HG03378 (cell line): Measurements from ENCODE around the gene STON2.

Source experiments
- ATAC-seq: cut with Tn5 transposase; IDR thresholded peaks from one replicate; pipeline ENCODE4 v1.9.1; 2021; ENCODE audit warnings: mild to moderate bottlenecking, moderate library complexity; ENCODE audit not compliant: unreplicated experiment

Gene STON2

DNA sequence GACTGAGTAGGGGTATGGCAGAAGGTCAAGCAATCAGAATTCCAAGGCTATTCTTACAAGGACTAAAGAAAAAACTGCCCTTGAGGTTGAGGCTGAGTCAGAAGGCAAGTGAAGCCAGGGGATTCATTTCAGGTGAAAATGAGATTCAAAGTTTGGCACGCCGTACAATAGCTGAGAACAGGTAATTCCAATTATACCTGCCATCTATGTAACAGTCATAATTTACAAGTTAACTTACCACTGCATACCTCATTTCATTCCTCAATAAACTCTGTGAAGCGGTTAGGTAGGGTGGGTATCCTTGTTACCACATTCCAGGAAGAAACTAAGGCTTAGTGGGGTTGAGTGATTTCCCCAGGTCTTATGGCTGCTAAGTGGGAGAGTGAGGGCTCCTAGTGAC, 64.1 kb downstream of the STON2 start:
- no peak for ATAC-seq

DNA sequence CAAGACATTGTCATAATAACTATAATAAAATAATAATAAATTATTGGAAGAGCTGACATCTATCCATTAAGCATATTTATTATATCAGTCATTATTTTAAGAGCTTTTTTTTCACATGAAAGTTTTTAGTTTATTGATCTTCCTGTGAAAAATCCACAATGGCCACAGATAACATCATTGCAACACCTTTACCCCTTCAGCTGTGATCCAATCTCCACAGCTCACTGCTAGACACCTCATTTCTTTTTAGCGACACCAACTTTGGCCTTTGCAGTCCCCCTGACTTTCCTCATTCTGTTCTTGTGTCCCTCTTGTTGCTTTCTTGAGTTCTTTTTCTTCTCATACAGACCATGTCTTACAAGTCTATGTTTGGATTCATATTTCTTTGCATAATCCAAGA, 67.4 kb downstream of the STON2 start:
- no peak for ATAC-seq

DNA sequence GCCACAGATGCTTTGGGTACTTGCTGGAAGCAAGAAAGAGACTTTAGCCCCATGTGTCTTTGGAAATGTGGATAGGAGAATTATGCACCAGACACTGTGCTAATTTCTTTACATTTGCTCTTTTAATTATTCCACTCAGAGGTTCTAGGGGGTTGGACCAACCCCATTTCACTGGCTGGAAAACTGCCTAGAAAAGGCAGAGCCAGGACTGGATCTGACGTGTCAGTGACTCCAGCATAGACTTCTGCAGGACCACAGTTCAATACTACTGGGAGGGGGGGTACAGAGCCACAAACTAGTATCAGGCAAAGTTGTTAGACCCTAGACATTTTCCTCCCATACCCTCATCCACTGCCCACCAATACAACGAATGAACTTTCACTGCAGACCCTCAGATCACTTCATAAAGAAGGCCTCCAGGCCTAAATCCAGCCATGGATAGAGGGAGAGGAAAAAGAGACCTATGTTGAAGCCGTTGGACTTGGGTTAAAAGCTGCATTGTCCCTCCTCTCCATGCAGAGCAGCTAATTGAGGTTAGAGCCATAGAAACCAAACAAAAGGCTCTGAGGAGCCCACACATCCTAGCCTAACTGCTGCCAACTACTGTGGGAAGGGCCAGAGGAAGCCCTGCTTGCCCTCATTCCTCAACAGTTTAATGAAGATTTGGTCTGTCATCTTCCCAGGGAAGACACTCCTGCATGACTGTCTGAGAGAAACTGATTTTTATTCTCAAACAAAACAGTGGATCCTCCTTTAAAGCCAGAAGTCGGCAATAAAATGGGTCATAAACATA, 68.7 kb downstream of the STON2 start:
- ATAC-seq, result no peak

DNA sequence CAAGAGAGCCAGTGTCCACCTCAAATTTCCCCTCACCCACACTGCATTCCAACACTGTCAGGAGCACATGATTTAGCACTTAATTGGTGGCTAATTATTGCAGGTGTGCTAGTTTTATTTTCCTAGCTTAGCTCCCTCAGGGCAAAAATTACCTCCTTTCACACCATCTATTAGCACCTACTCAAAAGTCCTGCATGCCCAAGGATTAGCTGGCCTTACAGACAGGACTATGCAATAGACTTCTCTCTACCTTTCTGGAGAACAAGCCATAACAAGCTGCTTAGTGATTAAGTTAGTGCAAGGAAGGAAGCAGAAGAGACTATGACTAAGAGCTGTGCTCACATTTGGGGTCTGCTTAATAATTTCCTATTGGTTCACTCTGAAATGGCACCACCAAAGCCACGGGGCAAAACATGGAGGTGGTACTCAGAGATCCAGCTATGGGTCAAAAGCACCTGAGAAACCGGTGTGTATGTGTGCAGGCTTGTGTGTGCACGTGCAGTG, 69.5 kb downstream of the STON2 start:
- ATAC-seq, result no peak

- ATAC-seq, result no peak
Measured at GRCh38 chr14:81329640-81330381, 70.3 kb downstream of the STON2 start.

GRCh38 chr14:81326451-81326850, 73.7 kb downstream of the STON2 start:
- no peak for ATAC-seq

DNA sequence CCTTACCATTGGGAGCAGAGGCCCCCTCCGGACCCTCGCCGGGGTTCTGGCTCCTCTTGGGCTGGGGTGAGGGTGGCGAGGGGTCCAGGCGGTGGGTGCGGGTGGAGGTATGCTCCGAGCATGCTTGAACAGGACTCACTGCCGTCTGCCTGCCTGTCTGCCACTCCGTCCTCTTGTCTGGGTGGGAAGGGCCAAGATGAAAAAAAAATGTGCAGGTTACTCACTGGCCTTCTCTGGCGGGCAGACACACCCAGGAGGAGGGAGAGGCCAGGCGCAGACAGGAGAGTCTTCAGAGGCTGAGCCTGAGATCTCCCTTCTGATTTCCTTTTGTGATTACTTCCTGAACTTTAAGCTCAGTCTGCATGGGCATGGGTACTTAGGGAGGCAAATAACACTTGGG, 76.1 kb downstream of the STON2 start:
- ATAC-seq, result no peak

DNA sequence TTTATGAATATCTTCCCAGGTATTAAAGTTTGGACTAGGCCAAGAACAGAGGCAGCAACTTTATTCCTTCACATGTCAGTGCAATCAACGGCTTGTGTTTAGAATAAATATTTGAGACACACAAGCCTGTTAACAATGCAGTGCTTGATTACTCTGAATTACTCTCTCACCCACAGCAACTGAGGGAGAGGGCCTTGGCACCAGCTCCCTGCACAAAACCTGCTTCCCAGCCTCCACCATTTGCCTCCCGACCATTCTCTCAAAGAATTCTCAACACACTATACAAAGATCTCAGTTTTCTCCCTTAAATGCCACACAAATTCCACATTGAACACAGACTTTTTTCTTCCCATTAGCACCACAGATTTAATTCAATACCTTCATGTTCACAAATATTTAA, 77.0 kb downstream of the STON2 start:
- no peak for ATAC-seq

DNA sequence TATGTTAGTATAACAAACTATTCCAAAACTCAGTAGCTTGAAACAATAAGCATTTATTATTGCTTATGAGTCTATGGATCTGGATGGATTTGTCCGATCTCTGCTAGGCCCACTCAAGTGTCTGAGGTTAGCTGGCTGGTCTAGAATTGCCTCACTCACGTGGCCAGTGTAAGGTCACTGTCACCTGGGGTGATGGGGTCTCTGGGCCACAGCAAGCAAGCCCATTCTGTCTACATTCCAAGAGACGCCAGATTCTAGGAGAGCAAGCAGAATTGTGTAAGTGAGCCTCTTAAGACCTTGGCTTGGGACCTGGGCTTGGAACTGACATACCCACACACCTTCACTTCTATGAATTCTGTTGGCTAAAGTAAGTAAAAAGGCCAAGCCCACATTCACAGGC, 80.2 kb downstream of the STON2 start:
- ATAC-seq, result no peak

GRCh38 chr14:81319314-81319713, 80.8 kb downstream of the STON2 start:
- no peak for ATAC-seq

- no peak for ATAC-seq
Measured at GRCh38 chr14:81315341-81315740, 84.8 kb downstream of the STON2 start.

DNA sequence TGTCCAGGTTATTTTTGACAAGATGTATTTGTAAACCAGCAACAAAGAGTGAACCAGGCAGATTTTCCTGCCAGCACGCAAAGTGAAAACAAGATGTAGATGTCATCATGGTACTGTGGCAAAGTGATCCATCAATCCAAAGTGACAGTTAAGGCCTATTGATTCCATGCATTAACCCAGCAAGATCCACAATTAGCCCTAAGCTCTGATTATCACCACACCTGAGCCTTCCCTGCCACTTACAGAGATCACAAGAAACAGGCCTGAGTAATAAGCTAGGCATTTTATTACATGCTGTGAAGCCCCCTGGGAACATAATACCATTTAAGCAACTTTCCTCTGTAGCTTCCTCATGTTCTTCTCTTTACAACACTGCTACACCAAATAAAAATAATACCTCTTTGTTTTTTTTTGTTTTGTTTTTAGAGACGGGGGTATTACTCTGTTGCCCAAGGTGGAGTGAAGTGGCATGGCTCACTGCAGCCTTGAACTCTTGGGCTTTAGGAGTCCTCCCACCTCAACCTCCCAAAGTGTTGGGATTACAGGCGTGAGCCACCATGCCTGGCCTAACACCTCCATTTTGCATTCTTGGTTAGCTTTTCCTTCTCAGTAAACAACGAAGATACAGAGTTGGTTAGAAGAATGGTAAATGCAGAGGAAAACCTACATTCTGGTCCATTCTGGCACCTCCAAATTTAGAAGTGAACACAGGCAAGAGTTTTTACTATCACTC, 85.5 kb downstream of the STON2 start:
- ATAC-seq, result no peak

- no peak for ATAC-seq
Measured at GRCh38 chr14:81313775-81314429, 86.2 kb downstream of the STON2 start.

- ATAC-seq, result no peak
Measured at GRCh38 chr14:81313200-81313599, 86.9 kb downstream of the STON2 start.

- no peak for ATAC-seq
Measured at GRCh38 chr14:81312289-81312876, 87.7 kb downstream of the STON2 start.

DNA sequence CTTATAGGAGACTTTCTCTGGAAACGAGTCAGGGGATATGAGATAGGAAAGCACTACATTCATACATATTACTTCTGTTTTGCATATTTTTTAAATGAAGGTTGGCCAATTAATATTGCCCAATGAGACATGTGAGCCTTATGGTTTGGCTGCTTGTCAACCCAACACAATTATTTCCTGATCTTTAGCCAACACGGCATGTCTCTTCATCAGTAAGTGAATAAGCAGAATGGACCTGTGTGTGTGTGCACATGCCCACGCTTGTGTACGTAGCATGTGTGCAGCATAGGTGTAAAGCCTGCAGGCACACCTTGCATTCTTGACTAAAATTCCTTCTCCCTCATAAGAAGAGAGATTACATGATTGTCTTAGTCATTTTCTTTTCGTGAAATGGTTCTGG, 88.3 kb downstream of the STON2 start:
- no peak for ATAC-seq

GRCh38 chr14:81311141-81311540, 89.0 kb downstream of the STON2 start:
- no peak for ATAC-seq

GRCh38 chr14:81310606-81311005, 89.5 kb downstream of the STON2 start:
- no peak for ATAC-seq

- no peak for ATAC-seq
Measured at GRCh38 chr14:81309511-81309910, 90.6 kb downstream of the STON2 start.

DNA sequence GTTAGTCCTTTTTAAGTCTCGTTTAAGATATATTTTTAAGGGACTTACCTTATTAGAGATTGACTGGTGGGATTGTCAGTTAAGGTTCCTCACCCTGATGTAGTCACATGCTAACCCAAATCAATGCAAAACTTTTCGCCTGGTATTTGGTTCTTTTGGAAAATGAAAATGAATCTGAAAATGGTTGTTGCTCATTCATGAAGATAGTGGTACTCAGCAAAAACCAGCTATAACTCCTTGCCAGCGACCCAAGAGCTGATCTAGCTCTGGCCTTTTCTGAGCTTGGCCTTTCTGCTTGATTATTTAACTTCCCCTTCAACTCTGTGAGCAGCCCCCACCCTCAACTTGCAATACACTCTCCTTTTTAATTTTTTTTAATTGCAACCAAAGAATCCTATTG, 94.4 kb downstream of the STON2 start:
- no peak for ATAC-seq

- ATAC-seq, result no peak
Measured at GRCh38 chr14:81305065-81305464, 95.1 kb downstream of the STON2 start.
